Body of pancreas (tissue), 4 donors: ENCODE results near the gene NBR1.

ENCODE experiments used
- CTCF ChIP-seq, 7 experiments: fragments of 450-650 bp in 4 of 7; fragments of 200-600 bp in 3 of 7; sonication (generic) in 3 of 7; IDR thresholded peaks; one replicate each; pipeline ENCODE4 v1.5.1; 2016 to 2019; ENCODE audit warnings: antibody characterized with exemption in 7 of 7
- POLR2A ChIP-seq, 3 donors: fragments of 450-650 bp; IDR thresholded peaks; one replicate each; pipeline ENCODE4 v1.6.1; 2016; ENCODE audit warnings: antibody characterized with exemption in 3 of 3, mild to moderate bottlenecking in 2 of 3

- TF ChIP-seq CTCF (IDR thresholded peaks at IDR 0.05) (no peak), POLR2A (IDR thresholded peaks at IDR 0.05) (no peak)
Observed at GRCh38 chr17:43199633-43200032, 28.6 kb downstream of the NBR1 start.
